GM13977 (cell line): ENCODE data around the gene TMEM50A.
"Not testable (repeated sequence)": the region's sequence is repeated elsewhere in the genome, so short reads cannot be mapped to it uniquely, and the experiment has no call there.

Experiments
- DNase-seq: peaks from one replicate; pipeline ENCODE4 v3.0.0; 2012; ENCODE audit warnings: low spot score
- in situ Hi-C: fragments of 300-500 bp; cut with MboI; formaldehyde crosslinking; loops from one replicate; pipeline ENCODE4 v1.12.0; 2022; ENCODE audit warnings: low sequenced_read_pairs, low pct_unique_long_range_greater_than_20kb, mixed read lengths, inconsistent platforms; ENCODE audit not compliant: unreplicated experiment
- TF ChIP-seq, protein P1 (sequence below): IDR thresholded peaks from 2 replicates; pipeline ENCODE4 v1.5.1; 2012; ENCODE audit warnings: mild to moderate bottlenecking, control low read depth; ENCODE audit not compliant: insufficient read depth; ENCODE audit errors: extremely low read depth, missing control alignments

TMEM50A gene

DNA sequence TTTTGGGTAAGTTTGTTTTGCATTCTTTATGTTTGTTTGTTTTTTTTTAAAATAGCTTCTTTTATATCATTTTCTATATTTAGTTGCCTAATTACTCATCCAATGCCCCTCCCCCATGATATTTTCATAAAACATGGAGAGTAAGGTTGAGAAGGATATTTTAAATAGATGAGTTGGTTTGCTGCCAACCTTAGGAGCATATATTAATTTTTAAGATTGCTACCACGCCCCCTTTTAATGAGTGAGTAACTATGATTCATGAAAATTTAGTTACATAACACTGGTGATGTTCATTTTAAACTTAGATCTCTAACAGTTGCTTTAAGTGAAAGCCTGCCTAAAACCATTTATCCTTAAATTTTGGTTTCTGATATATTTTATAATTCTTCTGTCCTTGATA lies 18.7 kb downstream of the TMEM50A start:
- in situ Hi-C loops, result no loop called here
- no peak for DNase-seq
- TF ChIP-seq, protein P1, sequence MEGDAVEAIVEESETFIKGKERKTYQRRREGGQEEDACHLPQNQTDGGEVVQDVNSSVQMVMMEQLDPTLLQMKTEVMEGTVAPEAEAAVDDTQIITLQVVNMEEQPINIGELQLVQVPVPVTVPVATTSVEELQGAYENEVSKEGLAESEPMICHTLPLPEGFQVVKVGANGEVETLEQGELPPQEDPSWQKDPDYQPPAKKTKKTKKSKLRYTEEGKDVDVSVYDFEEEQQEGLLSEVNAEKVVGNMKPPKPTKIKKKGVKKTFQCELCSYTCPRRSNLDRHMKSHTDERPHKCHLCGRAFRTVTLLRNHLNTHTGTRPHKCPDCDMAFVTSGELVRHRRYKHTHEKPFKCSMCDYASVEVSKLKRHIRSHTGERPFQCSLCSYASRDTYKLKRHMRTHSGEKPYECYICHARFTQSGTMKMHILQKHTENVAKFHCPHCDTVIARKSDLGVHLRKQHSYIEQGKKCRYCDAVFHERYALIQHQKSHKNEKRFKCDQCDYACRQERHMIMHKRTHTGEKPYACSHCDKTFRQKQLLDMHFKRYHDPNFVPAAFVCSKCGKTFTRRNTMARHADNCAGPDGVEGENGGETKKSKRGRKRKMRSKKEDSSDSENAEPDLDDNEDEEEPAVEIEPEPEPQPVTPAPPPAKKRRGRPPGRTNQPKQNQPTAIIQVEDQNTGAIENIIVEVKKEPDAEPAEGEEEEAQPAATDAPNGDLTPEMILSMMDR, result no peak

DNA sequence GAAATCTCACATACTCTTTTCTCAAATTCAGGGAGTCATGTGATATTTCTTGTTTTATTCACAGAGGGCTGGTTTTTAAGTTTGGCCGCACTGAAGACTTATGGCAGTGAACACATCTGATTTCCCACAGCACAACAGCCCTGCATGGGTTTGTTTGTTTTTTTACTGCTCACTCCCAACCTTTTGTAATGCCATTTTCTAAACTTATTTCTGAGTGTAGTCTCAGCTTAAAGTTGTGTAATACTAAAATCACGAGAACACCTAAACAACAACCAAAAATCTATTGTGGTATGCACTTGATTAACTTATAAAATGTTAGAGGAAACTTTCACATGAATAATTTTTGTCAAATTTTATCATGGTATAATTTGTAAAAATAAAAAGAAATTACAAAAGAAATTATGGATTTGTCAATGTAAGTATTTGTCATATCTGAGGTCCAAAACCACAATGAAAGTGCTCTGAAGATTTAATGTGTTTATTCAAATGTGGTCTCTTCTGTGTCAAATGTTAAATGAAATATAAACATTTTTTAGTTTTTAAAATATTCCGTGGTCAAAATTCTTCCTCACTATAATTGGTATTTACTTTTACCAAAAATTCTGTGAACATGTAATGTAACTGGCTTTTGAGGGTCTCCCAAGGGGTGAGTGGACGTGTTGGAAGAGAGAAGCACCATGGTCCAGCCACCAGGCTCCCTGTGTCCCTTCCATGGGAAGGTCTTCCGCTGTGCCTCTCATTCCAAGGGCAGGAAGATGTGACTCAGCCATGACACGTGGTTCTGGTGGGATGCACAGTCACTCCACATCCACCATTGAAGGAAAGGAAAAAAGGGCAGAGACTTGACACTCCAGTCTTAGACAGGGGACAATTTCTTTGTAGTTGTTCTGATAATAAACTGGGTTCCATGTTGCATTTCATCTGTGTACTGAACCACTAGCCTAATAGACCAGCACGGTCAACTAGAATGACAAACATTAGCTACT lies 22.8 kb downstream of the TMEM50A start:
- no peak for DNase-seq
- TF ChIP-seq, protein P1, result no peak
- in situ Hi-C loops, result no loop called here

GRCh38 chr1:25361901-25362300 lies 23.8 kb downstream of the TMEM50A start:
- no peak for DNase-seq
- in situ Hi-C loops, result no loop called here
- TF ChIP-seq, protein P1, result no peak

DNA sequence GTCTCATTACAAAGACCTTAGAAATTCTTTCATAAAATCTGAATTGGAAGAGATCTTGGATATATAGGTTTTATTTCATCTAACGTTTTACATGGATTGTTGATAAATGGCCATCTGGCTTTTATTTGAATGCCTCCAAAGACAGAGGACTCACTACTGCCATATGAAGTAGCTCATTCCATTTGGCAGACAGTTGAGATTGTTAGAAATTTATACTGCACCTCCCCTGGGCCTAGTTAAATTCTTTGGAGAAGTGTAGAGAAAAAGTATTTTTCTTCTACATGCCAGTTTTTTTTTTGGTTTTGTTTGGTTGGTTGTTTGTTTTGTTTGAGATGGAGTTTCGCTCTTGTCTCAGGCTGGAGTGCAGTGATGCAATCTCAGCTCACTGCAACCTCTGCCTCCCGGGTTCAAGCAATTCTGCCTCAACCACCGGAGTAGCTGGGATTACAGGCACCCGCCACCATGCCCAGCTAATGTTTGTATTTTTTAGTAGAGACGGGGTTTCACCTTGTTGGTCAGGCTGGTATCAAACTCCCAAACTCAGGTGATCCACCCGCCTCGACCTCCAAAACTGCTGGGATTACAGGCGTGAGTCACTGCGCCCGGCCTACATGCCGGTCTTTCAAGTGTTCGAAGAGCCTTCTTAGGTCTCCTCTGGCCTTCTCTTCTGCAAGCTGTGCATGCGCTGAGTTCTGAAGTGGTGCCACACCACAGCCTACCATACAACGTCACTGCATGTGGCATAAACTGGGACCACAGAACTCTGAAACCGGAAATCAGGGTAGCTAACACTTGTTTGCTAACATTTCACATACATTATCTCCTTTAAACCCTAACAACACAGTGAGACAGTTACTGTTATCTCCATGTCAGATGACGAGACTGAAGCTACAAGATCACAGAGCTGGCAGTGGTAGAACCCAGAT lies 24.8 kb downstream of the TMEM50A start:
- DNase-seq, in situ Hi-C loops: not testable (repeated sequence)

DNA sequence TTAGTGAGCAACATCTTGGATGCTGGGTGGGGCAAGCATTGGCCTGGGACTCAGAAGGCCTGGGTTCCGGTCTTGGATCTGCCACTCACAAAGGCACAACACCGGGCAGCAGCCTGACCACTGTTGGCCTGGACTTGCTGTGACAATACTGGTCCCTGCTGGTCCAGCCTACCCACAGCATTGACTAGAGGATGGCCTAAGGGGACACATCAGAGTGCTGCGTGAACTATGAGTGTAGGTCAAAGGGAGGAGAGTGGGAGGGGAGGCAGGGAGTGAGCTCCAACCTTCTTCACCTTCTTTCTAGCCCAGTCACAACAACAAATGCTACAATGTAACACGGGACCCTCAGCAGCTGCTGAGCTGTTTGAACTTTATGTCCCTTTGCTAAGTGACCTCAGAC lies 31.1 kb downstream of the TMEM50A start:
- TF ChIP-seq, protein P1, result no peak
- in situ Hi-C loops, result no loop called here
- DNase-seq, result no peak

DNA sequence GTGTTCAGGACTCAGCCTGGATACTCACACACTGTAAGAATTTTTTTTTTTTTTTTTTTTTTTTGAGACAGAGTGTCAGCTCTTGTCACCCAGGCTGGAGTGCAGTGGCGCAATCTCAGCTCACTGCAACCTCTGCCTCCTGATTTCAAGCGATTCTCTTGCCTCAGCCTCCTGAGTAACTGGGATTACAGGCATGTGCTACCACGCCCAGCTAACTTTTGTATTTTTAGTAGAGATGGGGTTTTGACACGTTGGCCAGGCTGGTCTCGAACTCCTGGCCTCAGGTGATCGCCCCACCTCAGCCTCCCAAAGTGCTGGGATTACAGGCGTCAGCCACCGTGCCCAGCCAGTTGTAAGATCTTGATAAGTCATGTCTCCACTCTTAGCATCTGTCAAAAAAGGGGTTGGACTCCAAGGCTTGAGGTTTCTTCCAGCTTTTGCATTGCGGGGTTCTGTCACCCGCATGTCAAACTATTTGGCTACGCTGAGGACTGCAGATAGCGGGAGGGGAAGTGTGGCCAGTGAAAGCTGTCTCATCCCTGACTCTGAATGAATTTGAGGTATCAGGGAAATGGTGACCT lies 31.6 kb downstream of the TMEM50A start:
- in situ Hi-C loops, DNase-seq: not testable (repeated sequence)

GRCh38 chr1:25371757-25372156 lies 33.6 kb downstream of the TMEM50A start:
- DNase-seq, in situ Hi-C loops: not testable (repeated sequence)

- in situ Hi-C loops, DNase-seq: not testable (repeated sequence)
Measured at GRCh38 chr1:25378367-25378766, 40.2 kb downstream of the TMEM50A start.

- DNase-seq, in situ Hi-C loops: not testable (repeated sequence)
Measured at GRCh38 chr1:25382543-25382942, 44.4 kb downstream of the TMEM50A start.

- in situ Hi-C loops, DNase-seq: not testable (repeated sequence)
Measured at GRCh38 chr1:25383090-25383489, 45.0 kb downstream of the TMEM50A start.

- in situ Hi-C loops, DNase-seq: not testable (repeated sequence)
Measured at GRCh38 chr1:25383875-25384274, 45.7 kb downstream of the TMEM50A start.

- DNase-seq, in situ Hi-C loops: not testable (repeated sequence)
Measured at GRCh38 chr1:25387096-25387495, 49.0 kb downstream of the TMEM50A start.
